HG03045 (cell line): Measurements from ENCODE around the gene OR5D16.
"Not testable (repeated sequence)": the region's sequence is repeated elsewhere in the genome, so short reads cannot be mapped to it uniquely, and the experiment has no call there.

ENCODE experiments used
- ATAC-seq: cut with Tn5 transposase; IDR thresholded peaks from one replicate; pipeline ENCODE4 v1.9.1; 2021; ENCODE audit warnings: mild to moderate bottlenecking, moderate library complexity; ENCODE audit not compliant: unreplicated experiment

The OR5D16 gene

GRCh38 chr11:55838452-55838851 lies at the start of gene OR5D16:
Gene OR5D16, plus strand, starts transcription at chr11:55838752. Its CDS starts 0 bp downstream, at chr11:55838752.
- ATAC-seq: no peak

- no peak for ATAC-seq
These were observed 46.9 kb upstream of the OR5D16 start for GRCh38 chr11:55791606-55792005.

GRCh38 chr11:55793321-55793720 lies 45.2 kb upstream of the OR5D16 start:
- ATAC-seq: no peak

GRCh38 chr11:55795256-55795655 lies 43.3 kb upstream of the OR5D16 start, which contains the start of gene OR5D14:
Gene OR5D14, plus strand, starts transcription at chr11:55795556. Its CDS starts 0 bp downstream, at chr11:55795556.
- no peak for ATAC-seq

GRCh38 chr11:55806248-55806647 lies 32.3 kb upstream of the OR5D16 start:
- ATAC-seq: no peak

GRCh38 chr11:55811067-55811466 lies 27.5 kb upstream of the OR5D16 start, which contains the start of gene OR5L1:
Gene OR5L1, plus strand, starts transcription at chr11:55811367. Its CDS starts 100 bp downstream, at chr11:55811467.
- ATAC-seq: no peak

GRCh38 chr11:55819330-55819729 lies 19.2 kb upstream of the OR5D16 start, which contains the start of gene OR5D18:
Gene OR5D18, plus strand, starts transcription at chr11:55819630. Its CDS starts 0 bp downstream, at chr11:55819630.
- no peak for ATAC-seq

GRCh38 chr11:55826919-55827318 lies 11.6 kb upstream of the OR5D16 start, which contains the start of gene OR5L2:
Gene OR5L2, plus strand, starts transcription at chr11:55827219. Its CDS starts 0 bp downstream, at chr11:55827219.
- no peak for ATAC-seq

- no peak for ATAC-seq
These were observed 8.9 kb downstream of the OR5D16 start for GRCh38 chr11:55847453-55847852.

- no peak for ATAC-seq
These were observed 10.5 kb downstream of the OR5D16 start for GRCh38 chr11:55849037-55849436.

- no peak for ATAC-seq
These were observed 13.6 kb downstream of the OR5D16 start for GRCh38 chr11:55852141-55852540.

- no peak for ATAC-seq
These were observed 16.2 kb downstream of the OR5D16 start for GRCh38 chr11:55854704-55855103.

- not testable (repeated sequence) for ATAC-seq
These were observed 28.8 kb downstream of the OR5D16 start for GRCh38 chr11:55867354-55867753.

GRCh38 chr11:55872731-55873130 lies 34.2 kb downstream of the OR5D16 start:
- not testable (repeated sequence) for ATAC-seq

- not testable (repeated sequence) for ATAC-seq
These were observed 34.6 kb downstream of the OR5D16 start for GRCh38 chr11:55873146-55873545.

- not testable (repeated sequence) for ATAC-seq
These were observed 44.4 kb downstream of the OR5D16 start, which contains the start of gene TRIM51 for GRCh38 chr11:55882997-55883396. Gene TRIM51, plus strand, starts transcription at chr11:55883297. Its CDS starts 2,132 bp downstream, at chr11:55885429.

GRCh38 chr11:55884995-55885394 lies 46.4 kb downstream of the OR5D16 start:
- ATAC-seq: not testable (repeated sequence)

- ATAC-seq: not testable (repeated sequence)
These were observed 46.9 kb downstream of the OR5D16 start for GRCh38 chr11:55885481-55885880.
